Measurements from ENCODE around the gene PPARD.

PPARD gene

DNA sequence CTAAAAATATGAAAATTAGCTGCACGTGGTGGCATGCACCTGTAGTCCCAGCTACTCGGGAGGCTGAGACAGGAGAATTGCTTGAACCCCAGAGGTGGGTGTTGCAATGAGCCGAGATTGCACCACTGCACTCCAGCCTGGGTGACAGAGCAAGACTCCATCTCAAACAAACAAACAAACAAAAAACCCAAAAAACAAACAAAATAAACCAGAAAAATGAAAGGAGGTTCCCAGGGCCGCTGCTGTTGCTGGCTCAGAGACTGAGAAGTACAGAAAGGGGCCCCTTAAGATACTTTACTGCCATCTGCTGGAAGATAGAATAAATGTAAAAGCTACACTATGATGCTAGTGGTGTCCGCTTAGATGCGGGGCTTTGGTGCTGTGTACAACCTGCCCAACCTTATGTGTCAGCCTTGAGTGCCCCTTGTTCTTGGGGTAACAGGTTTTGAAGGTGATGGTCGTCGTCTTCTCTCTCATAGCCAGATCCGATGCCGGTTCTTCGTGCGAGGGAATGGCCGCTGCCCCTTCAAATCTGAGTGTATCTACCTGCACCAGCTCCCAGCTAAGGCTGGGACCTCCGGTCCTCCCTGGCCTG lies 107.0 kb downstream of the PPARD start:
- H3K4me1 ChIP-seq (ENCODE audit: insufficient read depth, low read length, poor library complexity, severe bottlenecking), result peaks cover 24% of the 10 kb centered on the region
- no peaks in the 10 kb centered on the region for H3K36me3 ChIP-seq (ENCODE audit: insufficient read depth, low read length)
- no peak overlapping the region for H3K4me2 ChIP-seq (ENCODE audit: low read depth, low read length, poor library complexity, severe bottlenecking)
- no peak overlapping the region for H3K4me3 ChIP-seq (ENCODE audit: low read length, poor library complexity, severe bottlenecking)
- peaks cover 14% of the 10 kb centered on the region for H4K20me1 ChIP-seq (ENCODE audit: insufficient read depth, low read length, poor library complexity, severe bottlenecking)
- H3K9me2 ChIP-seq (replicated peaks; ENCODE audit: low read depth, low read length), result no peaks in the 10 kb centered on the region
- TF ChIP-seq EZH2phosphoT487 (IDR thresholded peaks at IDR 0.05; ENCODE audit: borderline replicate concordance), result no peak
- TF ChIP-seq, protein P1, sequence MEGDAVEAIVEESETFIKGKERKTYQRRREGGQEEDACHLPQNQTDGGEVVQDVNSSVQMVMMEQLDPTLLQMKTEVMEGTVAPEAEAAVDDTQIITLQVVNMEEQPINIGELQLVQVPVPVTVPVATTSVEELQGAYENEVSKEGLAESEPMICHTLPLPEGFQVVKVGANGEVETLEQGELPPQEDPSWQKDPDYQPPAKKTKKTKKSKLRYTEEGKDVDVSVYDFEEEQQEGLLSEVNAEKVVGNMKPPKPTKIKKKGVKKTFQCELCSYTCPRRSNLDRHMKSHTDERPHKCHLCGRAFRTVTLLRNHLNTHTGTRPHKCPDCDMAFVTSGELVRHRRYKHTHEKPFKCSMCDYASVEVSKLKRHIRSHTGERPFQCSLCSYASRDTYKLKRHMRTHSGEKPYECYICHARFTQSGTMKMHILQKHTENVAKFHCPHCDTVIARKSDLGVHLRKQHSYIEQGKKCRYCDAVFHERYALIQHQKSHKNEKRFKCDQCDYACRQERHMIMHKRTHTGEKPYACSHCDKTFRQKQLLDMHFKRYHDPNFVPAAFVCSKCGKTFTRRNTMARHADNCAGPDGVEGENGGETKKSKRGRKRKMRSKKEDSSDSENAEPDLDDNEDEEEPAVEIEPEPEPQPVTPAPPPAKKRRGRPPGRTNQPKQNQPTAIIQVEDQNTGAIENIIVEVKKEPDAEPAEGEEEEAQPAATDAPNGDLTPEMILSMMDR (conservative IDR thresholded peaks at IDR 0.05; ENCODE audit: low read length), result peak; percentile 71
- H3K9me3 ChIP-seq (ENCODE audit: insufficient read depth, low read depth, low read length), result no peaks in the 10 kb centered on the region
- H3K9ac ChIP-seq (ENCODE audit: low read depth, low read length, poor library complexity, severe bottlenecking), result no peak overlapping the region
- no peaks in the 10 kb centered on the region for H3F3A ChIP-seq (ENCODE audit: low read depth)
- no peaks in the 10 kb centered on the region for H3K27me3 ChIP-seq (ENCODE audit: insufficient read depth, low read length, poor library complexity, severe bottlenecking)
- peaks cover 20% of the 10 kb centered on the region for H3K79me2 ChIP-seq (ENCODE audit: insufficient read depth, low read length)
- H2AFZ ChIP-seq (ENCODE audit: low read length), result no peak overlapping the region

DNA sequence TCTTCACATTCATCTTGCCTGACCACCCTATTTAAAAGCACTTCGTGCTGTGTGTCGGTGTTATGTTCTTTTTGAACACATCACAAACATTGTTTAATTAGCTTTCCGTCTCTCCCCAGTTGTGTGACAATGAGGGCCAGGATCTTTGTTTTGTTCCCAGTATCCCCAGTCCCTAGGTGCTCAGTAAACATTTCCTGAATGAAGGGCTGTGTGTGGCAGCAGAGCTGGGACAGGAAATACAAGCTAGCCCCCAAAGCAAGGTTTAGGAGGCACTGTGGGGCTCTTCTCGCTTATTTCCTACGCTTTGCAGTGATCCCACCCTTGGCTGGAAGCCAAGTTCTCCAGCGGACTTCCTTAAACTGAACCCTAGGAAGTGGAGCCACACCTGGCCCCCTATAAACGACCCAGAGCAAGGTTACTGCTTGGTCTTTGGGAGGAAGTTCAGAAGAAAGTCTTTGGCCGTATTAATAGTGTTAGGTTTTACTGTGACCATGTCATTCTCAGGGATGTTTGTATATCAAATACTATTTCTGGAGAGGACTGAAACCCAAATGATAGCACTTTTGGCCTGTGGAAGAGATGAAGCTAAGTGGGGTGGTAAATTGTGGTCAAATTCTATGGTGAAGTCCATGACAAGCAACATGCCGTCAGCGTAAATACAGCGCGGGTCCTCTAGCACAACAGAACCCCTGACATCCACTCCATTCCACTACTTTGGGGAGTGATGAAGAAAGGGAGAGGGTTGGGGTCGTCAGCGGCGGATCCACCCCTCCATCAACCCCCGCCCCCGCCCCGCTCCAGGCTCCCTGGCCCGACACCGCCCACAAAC lies 109.2 kb downstream of the PPARD start:
- peaks cover 28% of the 10 kb centered on the region for H3K4me1 ChIP-seq (ENCODE audit: insufficient read depth, low read length, poor library complexity, severe bottlenecking)
- H3K4me3 ChIP-seq (ENCODE audit: low read length, poor library complexity, severe bottlenecking), result peak overlapping the region; percentile 85
- H3K27me3 ChIP-seq (ENCODE audit: insufficient read depth, low read length, poor library complexity, severe bottlenecking), result no peaks in the 10 kb centered on the region
- peak overlapping the region; percentile 77 for H2AFZ ChIP-seq (ENCODE audit: low read length)
- TF ChIP-seq EZH2phosphoT487 (IDR thresholded peaks at IDR 0.05; ENCODE audit: borderline replicate concordance), result no peak
- TF ChIP-seq, protein P1 (conservative IDR thresholded peaks at IDR 0.05; ENCODE audit: low read length), result no peak
- H3K4me2 ChIP-seq (ENCODE audit: low read depth, low read length, poor library complexity, severe bottlenecking), result peak overlapping the region; percentile 99
- peaks cover 14% of the 10 kb centered on the region for H4K20me1 ChIP-seq (ENCODE audit: insufficient read depth, low read length, poor library complexity, severe bottlenecking)
- no peaks in the 10 kb centered on the region for H3F3A ChIP-seq (ENCODE audit: low read depth)
- peaks cover 27% of the 10 kb centered on the region for H3K79me2 ChIP-seq (ENCODE audit: insufficient read depth, low read length)
- no peaks in the 10 kb centered on the region for H3K9me3 ChIP-seq (ENCODE audit: insufficient read depth, low read depth, low read length)
- peak overlapping the region; percentile 3 for H3K9ac ChIP-seq (ENCODE audit: low read depth, low read length, poor library complexity, severe bottlenecking)
- no peaks in the 10 kb centered on the region for H3K36me3 ChIP-seq (ENCODE audit: insufficient read depth, low read length)
- no peaks in the 10 kb centered on the region for H3K9me2 ChIP-seq (replicated peaks; ENCODE audit: low read depth, low read length)

- H3K9ac ChIP-seq (ENCODE audit: low read depth, low read length, poor library complexity, severe bottlenecking), result peak within 1 kb of the TSS; percentile 80
- H3K27me3 ChIP-seq (ENCODE audit: insufficient read depth, low read length, poor library complexity, severe bottlenecking), result no peaks in the 10 kb centered on the region
- peak within 1 kb of the TSS; percentile 84 for H2AFZ ChIP-seq (ENCODE audit: low read length)
- peak within 1 kb of the TSS; percentile 85 for H3K4me3 ChIP-seq (ENCODE audit: low read length, poor library complexity, severe bottlenecking)
- H3K4me1 ChIP-seq (ENCODE audit: insufficient read depth, low read length, poor library complexity, severe bottlenecking), result peaks cover 28% of the 10 kb centered on the region
- peaks cover 14% of the 10 kb centered on the region for H4K20me1 ChIP-seq (ENCODE audit: insufficient read depth, low read length, poor library complexity, severe bottlenecking)
- H3K9me3 ChIP-seq (ENCODE audit: insufficient read depth, low read depth, low read length), result no peaks in the 10 kb centered on the region
- H3K79me2 ChIP-seq (ENCODE audit: insufficient read depth, low read length), result peaks cover 29% of the 10 kb centered on the region
- TF ChIP-seq EZH2phosphoT487 (IDR thresholded peaks at IDR 0.05; ENCODE audit: borderline replicate concordance), result no peak
- TF ChIP-seq, protein P1 (conservative IDR thresholded peaks at IDR 0.05; ENCODE audit: low read length), result no peak
- H3F3A ChIP-seq (ENCODE audit: low read depth), result no peaks in the 10 kb centered on the region
- no peaks in the 10 kb centered on the region for H3K9me2 ChIP-seq (replicated peaks; ENCODE audit: low read depth, low read length)
- H3K4me2 ChIP-seq (ENCODE audit: low read depth, low read length, poor library complexity, severe bottlenecking), result peak within 1 kb of the TSS; percentile 99
- H3K36me3 ChIP-seq (ENCODE audit: insufficient read depth, low read length), result no peaks in the 10 kb centered on the region
Measured at GRCh38 chr6:35452183-35453090, 110.1 kb downstream of the PPARD start, which contains the start of gene FANCE. TSS of gene FANCE (plus strand) at chr6:35452338. CDS start at chr6:35452546, 208 bp downstream.
